ENCODE data around the gene PCK2. TPM values are rescaled to one million over a fixed set of nuclear protein-coding genes. Genes with fewer than 3 reads are reported as not detected.

PCK2 gene
- total and polyA plus RNA-seq, 4 donors: 39.8 to 250 (median 221) TPM

GRCh38 chr14:24075485-24076301 lies 18.4 kb upstream of the PCK2 start:
- no peaks in the 10 kb centered on the region for H3K36me3 ChIP-seq (ENCODE audit: control insufficient read depth in 4 of 4, insufficient read depth in 3 of 4, low read depth in 1 of 4, low read length in 3 of 4)
- H3K4me3 ChIP-seq (ENCODE audit: low read depth in 1 of 3, low read length in 3 of 3): no peak overlapping the region
- no peak for TF ChIP-seq FOXA1 (IDR thresholded peaks at IDR 0.05)
- TF ChIP-seq ATF3 (IDR thresholded peaks at IDR 0.05): no peak
- no peak for TF ChIP-seq REST (IDR thresholded peaks at IDR 0.05)
- peaks cover 32 to 55% (median 44%) of the 10 kb centered on the region in 4 donors for H3K4me1 ChIP-seq (ENCODE audit: control insufficient read depth in 4 of 4, insufficient read depth in 4 of 4, low read length in 3 of 4)
- WGBS: 84% methylated on average over 11 of the region's 11 CpGs
- no peaks in the 10 kb centered on the region for H3K9me3 ChIP-seq (ENCODE audit: control insufficient read depth in 4 of 4, low read length in 3 of 4)
- no peaks in the 10 kb centered on the region for H3K27me3 ChIP-seq (ENCODE audit: control insufficient read depth in 4 of 4, insufficient read depth in 4 of 4, low read length in 3 of 4)
- peak overlapping the region in 1 of 2 donors; percentile 26 for H3K27ac ChIP-seq (ENCODE audit: low read depth in 1 of 2, low read length in 2 of 2)
- no peak overlapping the region for H3K9ac ChIP-seq (ENCODE audit: low read depth in 1 of 2, low read length in 2 of 2)
- no peak for DNase-seq (ENCODE audit: low spot score)

GRCh38 chr14:24076302-24076601 lies 17.9 kb upstream of the PCK2 start:
- Histone ChIP-seq H3K4me3 (ENCODE audit: low read depth in 1 of 3, low read length in 3 of 3) (no peak overlapping the region), H3K9me3 (ENCODE audit: control insufficient read depth in 4 of 4, low read length in 3 of 4) (no peaks in the 10 kb centered on the region), H3K27ac (ENCODE audit: low read depth in 1 of 2, low read length in 2 of 2) (no peak overlapping the region), H3K36me3 (ENCODE audit: control insufficient read depth in 4 of 4, insufficient read depth in 3 of 4, low read depth in 1 of 4, low read length in 3 of 4) (no peaks in the 10 kb centered on the region), H3K4me1 (ENCODE audit: control insufficient read depth in 4 of 4, insufficient read depth in 4 of 4, low read length in 3 of 4) (peaks cover 32 to 59% (median 48%) of the 10 kb centered on the region in 4 donors), H3K9ac (ENCODE audit: low read depth in 1 of 2, low read length in 2 of 2) (no peak overlapping the region), H3K27me3 (ENCODE audit: control insufficient read depth in 4 of 4, insufficient read depth in 4 of 4, low read length in 3 of 4) (no peaks in the 10 kb centered on the region)
- DNase-seq (ENCODE audit: low spot score): no peak
- WGBS: 92% methylated on average over 10 of the region's 10 CpGs
- TF ChIP-seq ZBTB33 (IDR thresholded peaks at IDR 0.05) (no peak), CTCF (IDR thresholded peaks at IDR 0.05; ENCODE audit: low read depth, low read length, missing input control) (no peak), HNF4G (IDR thresholded peaks at IDR 0.05) (no peak), RAD21 (IDR thresholded peaks at IDR 0.05) (no peak), YY1 (IDR thresholded peaks at IDR 0.05) (no peak), TAF1 (conservative IDR thresholded peaks at IDR 0.05) (no peak), REST (IDR thresholded peaks at IDR 0.05) (no peak), NR2F2 (IDR thresholded peaks at IDR 0.05) (no peak), EGR1 (IDR thresholded peaks at IDR 0.05; ENCODE audit: low read depth in 2 of 2) (no peak), RXRA (IDR thresholded peaks at IDR 0.05) (no peak), HNF4A (conservative IDR thresholded peaks at IDR 0.05) (no peak), FOXA2 (IDR thresholded peaks at IDR 0.05) (no peak)

Measured in liver (tissue), 9 donors.